Ovary (tissue), 9 donors: Measurements from ENCODE around the gene APOC3. TPM values are rescaled to one million over a fixed set of nuclear protein-coding genes. Genes with fewer than 3 reads are reported as not detected.

Experiments used
- DNase-seq, 5 donors: peaks; one replicate each; pipeline ENCODE4 v3.0.0-alpha.2; 2019 to 2020
- H3K27ac ChIP-seq, 2 donors: fragments of 200-600 bp; one replicate each; pipeline versions ENCODE4 v1.5.1 to v1.8.0; 2019 to 2022
- H3K27me3 ChIP-seq: fragments of 200-600 bp; one replicate; pipeline ENCODE4 v1.8.0; 2022
- H3K36me3 ChIP-seq: fragments of 200-600 bp; sonication (generic); one replicate; pipeline ENCODE4 v1.5.1; 2019
- H3K4me1 ChIP-seq: one replicate; pipeline ENCODE4 v1.8.1; 2013; ENCODE audit warnings: mild to moderate bottlenecking, moderate library complexity; ENCODE audit not compliant: insufficient read depth
- H3K4me3 ChIP-seq: fragments of 200-600 bp; sonication (generic); one replicate; pipeline ENCODE4 v1.5.1; 2017
- H3K9me3 ChIP-seq, 2 donors: fragments of 200-600 bp in 1 of 2; sonication (generic) in 1 of 2; one replicate each; pipeline versions ENCODE4 v1.5.1 to v1.8.1; 2013 to 2019; ENCODE audit warnings: mild to moderate bottlenecking in 1 of 2, moderate library complexity in 1 of 2
- EP300 ChIP-seq: sonication (generic); formaldehyde crosslinking; IDR thresholded peaks from one replicate; pipeline ENCODE4 v1.6.1; 2017; ENCODE audit warnings: antibody characterized with exemption
- POLR2A ChIP-seq: fragments of 450-650 bp; IDR thresholded peaks from one replicate; pipeline ENCODE4 v1.6.1; 2017; ENCODE audit warnings: antibody characterized with exemption, mild to moderate bottlenecking, moderate library complexity
- WGBS, 3 donors: extraction: QIAGEN DNeasy Blood & Tissue Kit in 1 of 3; methylation state at CpG; one replicate each; pipeline versions ENCODE4 v1.1.5 to v1.1.7; 2013 to 2017; 5-methylcytosine and 5-hydroxymethylcytosine counted together
- intact Hi-C, 4 donors: fragments of 100-400 bp; cut with DNase I; formaldehyde crosslinking; loops; one replicate each; pipeline versions ENCODE4 v1.11.0 to v1.15.1; 2022 to 2023
- polyA plus RNA-seq, 2 donors: library from polyadenylated mRNA; stranded (reverse); fragments of 200-250 nt in 1 of 2; fragments of 350-450 nt in 1 of 2; fragmentation: Illumina TruSeq in 1 of 2; extraction: RNeasy Lipid Tissue Mini Kit (QIAGEN cat#74804) in 1 of 2; gene quantifications; one replicate each; pipeline ENCODE4 v1.2.3, GENCODE V29; 2013 to 2014
- total RNA-seq, 7 donors: library from RNA; depleted of rRNA in 2 of 7; stranded (reverse); fragments of >200 nt in 2 of 7; fragmentation: NEBNext Ultra II Directional in 3 of 7; extraction: Animal tissue kit (Norgen Biotek cat#: 25700) in 3 of 7; gene quantifications; one replicate each; pipeline versions ENCODE4 v1.1.0 to v1.2.4, GENCODE V29; 2016 to 2023
- TF ChIP-seq, protein P1 (sequence below), 3 donors: fragments of 450-650 bp in 2 of 3; fragments of 200-600 bp in 1 of 3; IDR thresholded peaks; one replicate each; pipeline versions ENCODE4 v1.5.1 to v1.8.0; 2016 to 2022; ENCODE audit warnings: antibody characterized with exemption in 3 of 3, mild to moderate bottlenecking in 1 of 3
- donor health status: DM: no; HTN: no; CAD: no; lungs with moderate emphysema.
- donor health status: DM: no; HTN: no; CAD: no.
- donor health status: Bipolar disorder and iron deficiency.
- donor health status: DM: yes; HTN: yes; CAD: no.
- donor health status: DM: no; HTN: no; CAD: no.
- donor health status: DM: yes; HTN: yes; CAD: no.

The APOC3 gene
- total and polyA plus RNA-seq, 9 donors, result 2.7 to 18.0 (median 4.3) TPM; not detected in 6

- no peak overlapping the region for H3K4me3 ChIP-seq
- H3K4me1 ChIP-seq, result peaks cover 17% of the 10 kb centered on the region
- TF ChIP-seq EP300 (no peak), POLR2A (no peak)
- TF ChIP-seq, protein P1, sequence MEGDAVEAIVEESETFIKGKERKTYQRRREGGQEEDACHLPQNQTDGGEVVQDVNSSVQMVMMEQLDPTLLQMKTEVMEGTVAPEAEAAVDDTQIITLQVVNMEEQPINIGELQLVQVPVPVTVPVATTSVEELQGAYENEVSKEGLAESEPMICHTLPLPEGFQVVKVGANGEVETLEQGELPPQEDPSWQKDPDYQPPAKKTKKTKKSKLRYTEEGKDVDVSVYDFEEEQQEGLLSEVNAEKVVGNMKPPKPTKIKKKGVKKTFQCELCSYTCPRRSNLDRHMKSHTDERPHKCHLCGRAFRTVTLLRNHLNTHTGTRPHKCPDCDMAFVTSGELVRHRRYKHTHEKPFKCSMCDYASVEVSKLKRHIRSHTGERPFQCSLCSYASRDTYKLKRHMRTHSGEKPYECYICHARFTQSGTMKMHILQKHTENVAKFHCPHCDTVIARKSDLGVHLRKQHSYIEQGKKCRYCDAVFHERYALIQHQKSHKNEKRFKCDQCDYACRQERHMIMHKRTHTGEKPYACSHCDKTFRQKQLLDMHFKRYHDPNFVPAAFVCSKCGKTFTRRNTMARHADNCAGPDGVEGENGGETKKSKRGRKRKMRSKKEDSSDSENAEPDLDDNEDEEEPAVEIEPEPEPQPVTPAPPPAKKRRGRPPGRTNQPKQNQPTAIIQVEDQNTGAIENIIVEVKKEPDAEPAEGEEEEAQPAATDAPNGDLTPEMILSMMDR (IDR thresholded peaks at IDR 0.05), result no peak
- intact Hi-C loops, result no loop called here
- no peak for DNase-seq
- WGBS, 3 donors, result 97 to 100% (median 97%) methylated on average over 4 of the region's 4 CpGs
- no peaks in the 10 kb centered on the region for H3K9me3 ChIP-seq
- no peaks in the 10 kb centered on the region for H3K36me3 ChIP-seq
- no peak overlapping the region for H3K27ac ChIP-seq
- no peaks in the 10 kb centered on the region for H3K27me3 ChIP-seq
Observed at GRCh38 chr11:116842117-116842516, 12.4 kb downstream of the APOC3 start.

GRCh38 chr11:116842909-116843308, 13.2 kb downstream of the APOC3 start:
- Histone ChIP-seq H3K36me3 (no peaks in the 10 kb centered on the region), H3K4me1 (peaks cover 9% of the 10 kb centered on the region)

GRCh38 chr11:116843661-116844060, 14.0 kb downstream of the APOC3 start:
- no peak overlapping the region for H3K4me3 ChIP-seq
- TF ChIP-seq POLR2A (no peak), EP300 (no peak)
- TF ChIP-seq, protein P1 (IDR thresholded peaks at IDR 0.05), result no peak
- peaks cover 9% of the 10 kb centered on the region for H3K4me1 ChIP-seq
- no peak overlapping the region for H3K27ac ChIP-seq
- WGBS, 3 donors, result 93 to 97% (median 93%) methylated on average over 9 of the region's 9 CpGs
- no peaks in the 10 kb centered on the region for H3K9me3 ChIP-seq
- intact Hi-C loops, result no loop called here
- DNase-seq, result peak in 2 of 5 donors; percentile 12 to 15
- H3K27me3 ChIP-seq, result no peaks in the 10 kb centered on the region
- H3K36me3 ChIP-seq, result no peaks in the 10 kb centered on the region

More at GRCh38 chr11:116842909-116843308, 13.2 kb downstream of the APOC3 start:
- intact Hi-C loops, result no loop called here
- no peaks in the 10 kb centered on the region for H3K9me3 ChIP-seq
- no peak overlapping the region for H3K27ac ChIP-seq
- peak in 2 of 5 donors; percentile 16 to 23 for DNase-seq
- H3K4me3 ChIP-seq, result no peak overlapping the region
- WGBS, 3 donors, result 80 to 92% (median 80%) methylated on average over 4 of the region's 4 CpGs
- no peaks in the 10 kb centered on the region for H3K27me3 ChIP-seq
- TF ChIP-seq, protein P1 (IDR thresholded peaks at IDR 0.05), result no peak
- TF ChIP-seq EP300, result no peak
- TF ChIP-seq POLR2A, result no peak

- Histone ChIP-seq H3K9me3 (no peaks in the 10 kb centered on the region), H3K4me3 (no peak overlapping the region), H3K4me1 (peaks cover 10% of the 10 kb centered on the region), H3K36me3 (no peaks in the 10 kb centered on the region), H3K27me3 (no peaks in the 10 kb centered on the region), H3K27ac (no peak overlapping the region)
- no peak for DNase-seq
- intact Hi-C loops, result no loop called here
- WGBS, 3 donors, result 85 to 90% (median 89%) methylated on average over 4 of the region's 4 CpGs
- TF ChIP-seq POLR2A (no peak), EP300 (no peak)
- TF ChIP-seq, protein P1 (IDR thresholded peaks at IDR 0.05), result no peak
Observed at GRCh38 chr11:116844722-116845121, 15.0 kb downstream of the APOC3 start.
